Upper lobe of right lung (tissue), 1 donor: Measurements from ENCODE around the gene STPG4. TPM values are rescaled to one million over a fixed set of nuclear protein-coding genes. Genes with fewer than 3 reads are reported as not detected.
A peak's percentile ranks its signal among the peaks of the same experiment; 100 is the strongest.

Source experiments
- ATAC-seq: fragments of 200-7000 bp; cut with Tn5 transposase; one replicate; pipeline ENCODE4 v1.9.1; 2020; ENCODE audit warnings: mild to moderate bottlenecking, moderate library complexity
- DNase-seq: peaks from one replicate; pipeline ENCODE4 v3.0.0-alpha.2; 2020
- H3K27ac ChIP-seq: fragments of 200-600 bp; one replicate; pipeline ENCODE4 v1.8.0; 2022
- H3K27me3 ChIP-seq: fragments of 200-600 bp; one replicate; pipeline ENCODE4 v1.8.0; 2022; ENCODE audit warnings: mild to moderate bottlenecking
- H3K36me3 ChIP-seq: fragments of 200-600 bp; one replicate; pipeline ENCODE4 v1.8.0; 2022
- H3K4me1 ChIP-seq: fragments of 200-600 bp; one replicate; pipeline ENCODE4 v1.8.0; 2022
- H3K4me3 ChIP-seq: fragments of 200-600 bp; one replicate; pipeline ENCODE4 v1.8.0; 2022; ENCODE audit warnings: mild to moderate bottlenecking
- H3K9me3 ChIP-seq: fragments of 200-600 bp; one replicate; pipeline ENCODE4 v1.8.0; 2022
- intact Hi-C: fragments of 100-400 bp; cut with DNase I; formaldehyde crosslinking; loops from one replicate; pipeline ENCODE4 v1.11.0; 2022
- total RNA-seq: library from RNA; stranded (reverse); fragmentation: NEBNext Ultra II Directional; extraction: Animal tissue kit (Norgen Biotek cat#: 25700); gene quantifications from one replicate; pipeline ENCODE4 v1.2.1, GENCODE V29; 2021
- TF ChIP-seq, protein P1 (sequence below): fragments of 200-600 bp; IDR thresholded peaks from one replicate; pipeline ENCODE4 v1.8.0; 2022; ENCODE audit warnings: antibody characterized with exemption
- donor health status: DM: no; HTN: yes; CAD: no; lungs with severe emphysema.

The STPG4 gene
- total RNA-seq, 1 donor from 2014 or later, result not detected

DNA sequence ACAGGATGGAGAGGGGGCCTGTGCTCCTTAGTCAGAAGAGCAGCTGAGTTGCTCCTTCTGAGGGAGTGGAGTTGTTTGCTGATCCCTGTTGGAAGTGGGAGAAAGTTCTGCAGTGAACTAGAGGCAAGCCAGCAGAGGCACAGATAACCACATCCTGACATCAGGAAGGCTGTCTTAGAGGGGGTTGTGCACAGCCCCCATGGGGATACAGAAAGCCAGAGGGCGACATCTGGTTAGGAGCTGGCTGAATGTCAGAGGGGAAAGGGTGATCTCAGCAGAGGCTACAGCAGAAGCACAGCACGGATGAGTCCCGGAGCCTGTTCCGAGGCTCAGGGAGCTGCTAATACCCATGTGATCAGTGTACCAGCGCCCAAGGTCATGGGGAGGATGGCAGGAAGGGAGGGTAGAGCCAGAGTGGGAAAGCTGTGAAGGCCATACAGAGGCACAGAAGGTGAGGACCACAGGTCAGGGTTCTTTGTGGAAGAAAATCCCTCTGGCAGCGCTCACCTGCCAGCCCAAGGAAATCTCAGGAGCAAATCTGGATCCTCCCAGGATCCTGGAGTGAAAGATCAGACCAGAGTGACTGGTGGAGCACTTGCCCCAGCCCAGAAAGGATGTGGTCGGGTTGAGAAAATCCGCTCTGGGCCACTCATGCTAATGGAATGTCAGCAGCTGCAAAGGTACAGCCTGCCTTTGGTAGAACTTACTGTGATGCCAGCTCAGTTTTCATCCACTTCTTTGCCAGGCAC, 111.8 kb downstream of the STPG4 start:
- ATAC-seq (peak; percentile 76), DNase-seq (no peak)
- intact Hi-C loops, result no loop called here
- H3K27ac ChIP-seq, result peak overlapping the region; percentile 59
- H3K27me3 ChIP-seq, result no peaks in the 10 kb centered on the region
- H3K4me1 ChIP-seq, result peaks cover 53% of the 10 kb centered on the region
- TF ChIP-seq, protein P1, sequence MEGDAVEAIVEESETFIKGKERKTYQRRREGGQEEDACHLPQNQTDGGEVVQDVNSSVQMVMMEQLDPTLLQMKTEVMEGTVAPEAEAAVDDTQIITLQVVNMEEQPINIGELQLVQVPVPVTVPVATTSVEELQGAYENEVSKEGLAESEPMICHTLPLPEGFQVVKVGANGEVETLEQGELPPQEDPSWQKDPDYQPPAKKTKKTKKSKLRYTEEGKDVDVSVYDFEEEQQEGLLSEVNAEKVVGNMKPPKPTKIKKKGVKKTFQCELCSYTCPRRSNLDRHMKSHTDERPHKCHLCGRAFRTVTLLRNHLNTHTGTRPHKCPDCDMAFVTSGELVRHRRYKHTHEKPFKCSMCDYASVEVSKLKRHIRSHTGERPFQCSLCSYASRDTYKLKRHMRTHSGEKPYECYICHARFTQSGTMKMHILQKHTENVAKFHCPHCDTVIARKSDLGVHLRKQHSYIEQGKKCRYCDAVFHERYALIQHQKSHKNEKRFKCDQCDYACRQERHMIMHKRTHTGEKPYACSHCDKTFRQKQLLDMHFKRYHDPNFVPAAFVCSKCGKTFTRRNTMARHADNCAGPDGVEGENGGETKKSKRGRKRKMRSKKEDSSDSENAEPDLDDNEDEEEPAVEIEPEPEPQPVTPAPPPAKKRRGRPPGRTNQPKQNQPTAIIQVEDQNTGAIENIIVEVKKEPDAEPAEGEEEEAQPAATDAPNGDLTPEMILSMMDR, result no peak
- peaks cover 36% of the 10 kb centered on the region for H3K36me3 ChIP-seq
- no peaks in the 10 kb centered on the region for H3K9me3 ChIP-seq
- H3K4me3 ChIP-seq, result no peak overlapping the region

DNA sequence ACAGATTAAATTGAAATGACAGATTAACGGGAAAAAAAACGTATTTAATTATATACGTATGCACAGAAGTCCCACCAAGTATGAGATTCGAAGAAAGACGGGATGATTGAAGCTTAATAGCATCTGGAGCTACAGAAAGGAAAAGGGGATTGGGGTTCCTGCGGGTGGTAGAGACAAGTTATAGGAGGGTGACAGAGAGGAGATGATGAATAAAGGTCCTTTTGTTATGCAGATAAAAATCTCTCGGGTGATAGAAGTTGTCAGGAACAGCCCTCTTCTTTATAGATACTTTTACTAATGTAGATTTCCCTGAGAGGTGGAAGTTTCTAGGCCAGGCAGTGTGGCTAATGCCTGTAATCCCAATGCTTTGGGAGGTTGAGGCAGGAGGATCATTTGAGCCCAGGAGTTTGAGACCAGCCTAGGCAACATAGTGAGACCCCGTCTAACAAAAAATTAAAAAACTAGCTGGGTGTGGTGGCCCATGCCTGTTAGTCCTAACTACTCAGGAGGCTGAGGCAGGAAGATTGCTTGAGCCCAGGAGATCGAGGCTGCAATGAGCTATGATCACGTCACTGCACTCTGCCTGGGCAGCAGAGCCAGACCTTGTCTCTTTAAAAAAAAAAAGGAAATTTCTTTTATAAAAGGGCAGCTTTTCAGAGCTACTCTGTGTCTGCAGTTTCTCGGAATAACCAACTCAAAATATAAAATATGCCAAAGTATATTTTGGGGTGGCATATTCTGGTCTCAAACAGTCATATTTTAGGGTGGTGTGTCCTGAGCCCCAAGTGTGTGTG, 113.0 kb downstream of the STPG4 start:
- TF ChIP-seq, protein P1, result no peak
- Histone ChIP-seq H3K27me3 (no peaks in the 10 kb centered on the region), H3K9me3 (no peaks in the 10 kb centered on the region), H3K36me3 (peaks cover 32% of the 10 kb centered on the region), H3K4me1 (peaks cover 53% of the 10 kb centered on the region), H3K27ac (no peak overlapping the region), H3K4me3 (no peak overlapping the region)
- no peak for ATAC-seq
- intact Hi-C loops, result no loop called here
- no peak for DNase-seq

DNA sequence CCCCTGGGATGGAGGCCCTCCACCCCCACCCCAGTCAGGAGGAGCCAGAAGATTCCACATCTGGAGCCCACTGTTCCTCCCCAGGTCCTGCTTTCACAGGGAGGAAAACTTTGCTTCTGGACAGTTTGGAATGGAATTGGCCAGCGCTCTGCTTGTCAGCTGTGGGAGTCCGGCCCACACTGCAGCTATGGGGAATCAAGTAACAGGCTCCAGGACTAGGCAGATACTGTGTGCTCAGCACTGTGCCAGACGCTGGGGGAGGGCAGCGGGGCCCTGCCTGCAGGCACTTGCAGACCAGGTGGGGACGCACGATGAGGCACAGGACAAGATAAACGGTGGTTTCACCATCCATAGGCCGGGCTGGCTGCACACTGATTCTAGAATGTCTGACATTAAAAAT, 114.0 kb downstream of the STPG4 start:
- TF ChIP-seq, protein P1, result no peak
- peaks cover 22% of the 10 kb centered on the region for H3K36me3 ChIP-seq
- H3K4me3 ChIP-seq, result no peak overlapping the region
- no peaks in the 10 kb centered on the region for H3K27me3 ChIP-seq
- peak overlapping the region; percentile 66 for H3K27ac ChIP-seq
- H3K4me1 ChIP-seq, result peaks cover 54% of the 10 kb centered on the region
- no peaks in the 10 kb centered on the region for H3K9me3 ChIP-seq
- no peak for ATAC-seq
- intact Hi-C loops, result no loop called here
- DNase-seq, result no peak

DNA sequence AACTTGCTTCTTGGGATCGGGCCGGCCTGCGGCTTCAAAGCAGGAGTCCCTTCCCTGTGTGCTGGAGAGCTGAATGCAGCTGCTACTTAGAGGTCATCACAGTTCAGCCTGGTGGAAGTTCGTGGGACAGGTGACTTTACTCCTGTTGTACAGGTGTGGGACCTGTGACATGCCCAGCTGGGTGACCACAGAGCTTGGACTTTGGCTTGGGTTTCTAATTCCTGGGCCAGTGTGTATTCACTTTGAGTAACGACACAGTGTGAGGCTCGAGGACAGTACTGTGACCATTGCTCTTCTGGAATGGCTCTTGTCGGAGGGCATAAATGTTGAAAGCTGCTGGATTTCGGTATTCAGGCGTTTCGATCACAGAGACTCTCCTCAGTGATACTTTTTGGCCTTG, 114.5 kb downstream of the STPG4 start:
- intact Hi-C loops, result no loop called here
- no peaks in the 10 kb centered on the region for H3K27me3 ChIP-seq
- no peak for DNase-seq
- TF ChIP-seq, protein P1, result no peak
- no peak overlapping the region for H3K4me3 ChIP-seq
- H3K36me3 ChIP-seq, result peaks cover 18% of the 10 kb centered on the region
- H3K27ac ChIP-seq, result peak overlapping the region; percentile 66
- ATAC-seq, result no peak
- peaks cover 58% of the 10 kb centered on the region for H3K4me1 ChIP-seq
- no peaks in the 10 kb centered on the region for H3K9me3 ChIP-seq

DNA sequence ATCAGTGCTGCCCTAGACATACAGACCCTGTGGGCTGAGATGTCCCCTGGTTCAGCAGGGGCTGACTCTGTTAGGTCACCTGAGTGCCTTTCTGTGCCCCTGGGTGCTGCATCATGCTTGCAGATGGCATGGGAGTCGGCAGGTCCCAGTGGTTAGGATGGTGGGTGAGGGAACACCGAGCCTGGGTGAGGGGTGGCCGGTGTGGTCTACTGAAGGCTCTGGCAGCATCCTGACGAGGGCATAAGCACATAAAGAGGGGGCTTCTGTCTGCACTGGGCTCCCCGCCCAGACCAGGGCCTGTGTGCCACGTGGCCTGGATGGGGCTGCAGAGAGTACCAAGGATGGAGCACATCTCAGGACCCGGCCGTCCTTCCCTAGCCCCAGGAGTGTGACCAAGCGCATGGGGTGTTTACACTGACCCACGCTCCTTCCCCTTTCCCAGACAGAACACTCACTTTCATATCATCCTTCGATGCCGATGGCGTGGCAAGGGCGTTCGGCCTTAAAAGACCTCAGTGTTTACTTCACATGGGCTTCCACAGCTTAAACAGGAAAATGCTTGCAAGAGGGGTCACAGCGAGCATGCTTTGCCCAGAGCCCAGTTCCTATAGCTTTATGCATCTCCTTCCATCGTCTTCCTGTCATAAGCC, 115.1 kb downstream of the STPG4 start:
- Histone ChIP-seq H3K4me1 (peaks cover 64% of the 10 kb centered on the region), H3K4me3 (no peak overlapping the region), H3K27ac (peak overlapping the region; percentile 66), H3K27me3 (no peaks in the 10 kb centered on the region), H3K36me3 (peaks cover 13% of the 10 kb centered on the region), H3K9me3 (no peaks in the 10 kb centered on the region)
- ATAC-seq, result peak; percentile 21
- TF ChIP-seq, protein P1, result no peak
- no peak for DNase-seq
- intact Hi-C loops, result no loop called here
